Stimulated activated naive CD8-positive, alpha-beta T cell treated with anti-CD3 and anti-CD28 coated beads, Interleukin-15, Interleukin-2, amounts not matched to agents 100 U/mL and 50 U/mL, for 24 hours (primary cell): ENCODE measurements around the gene TMEM39B.
"Not testable (repeated sequence)": the region's sequence is repeated elsewhere in the genome, so short reads cannot be mapped to it uniquely, and the experiment has no call there.

Experiments
- ATAC-seq: fragments of 150-1000 bp; cut with Tn5 transposase; one replicate; pipeline ENCODE4 v1.10.0; 2021
- DNase-seq: peaks from one replicate; pipeline ENCODE4 v3.0.0; 2021

Gene TMEM39B

GRCh38 chr1:32112806-32113375 lies 40.2 kb downstream of the TMEM39B start:
- DNase-seq (no peak), ATAC-seq (peak; percentile 24)

GRCh38 chr1:32113436-32113835 lies 40.7 kb downstream of the TMEM39B start:
- not testable (repeated sequence) for DNase-seq, ATAC-seq

GRCh38 chr1:32114420-32114819 lies 41.7 kb downstream of the TMEM39B start:
- ATAC-seq: no peak

GRCh38 chr1:32115496-32115895 lies 42.8 kb downstream of the TMEM39B start:
- DNase-seq: no peak
- ATAC-seq: no peak

More at GRCh38 chr1:32114420-32114819, 41.7 kb downstream of the TMEM39B start:
- DNase-seq: no peak

- no peak for DNase-seq
- ATAC-seq: no peak
Measured at GRCh38 chr1:32116531-32116930, 43.8 kb downstream of the TMEM39B start.

GRCh38 chr1:32122151-32122550 lies 49.4 kb downstream of the TMEM39B start:
- DNase-seq (no peak), ATAC-seq (no peak)

- ATAC-seq, DNase-seq: not testable (repeated sequence)
Measured at GRCh38 chr1:32123361-32123760, 50.6 kb downstream of the TMEM39B start.

- DNase-seq (no peak), ATAC-seq (no peak)
Measured at GRCh38 chr1:32125313-32125712, 52.6 kb downstream of the TMEM39B start.

GRCh38 chr1:32126770-32127169 lies 54.0 kb downstream of the TMEM39B start:
- ATAC-seq (no peak), DNase-seq (no peak)

GRCh38 chr1:32127409-32128198 lies 54.9 kb downstream of the TMEM39B start:
- DNase-seq: no peak
- ATAC-seq: no peak

- ATAC-seq (no peak), DNase-seq (no peak)
Measured at GRCh38 chr1:32128479-32128878, 55.7 kb downstream of the TMEM39B start.

- no peak for ATAC-seq
- DNase-seq: no peak
Measured at GRCh38 chr1:32128964-32129363, 56.2 kb downstream of the TMEM39B start.

GRCh38 chr1:32133950-32134280 lies 61.2 kb downstream of the TMEM39B start:
- DNase-seq, ATAC-seq: not testable (repeated sequence)

GRCh38 chr1:32137111-32137510 lies 64.4 kb downstream of the TMEM39B start:
- ATAC-seq (no peak), DNase-seq (no peak)

GRCh38 chr1:32138965-32139364 lies 66.2 kb downstream of the TMEM39B start:
- no peak for DNase-seq

GRCh38 chr1:32142446-32143301 lies 69.9 kb downstream of the TMEM39B start:
- DNase-seq: no peak
- no peak for ATAC-seq

More at GRCh38 chr1:32138965-32139364, 66.2 kb downstream of the TMEM39B start:
- ATAC-seq: no peak

- DNase-seq, ATAC-seq: not testable (repeated sequence)
Measured at GRCh38 chr1:32143302-32143695, 70.6 kb downstream of the TMEM39B start.

GRCh38 chr1:32144033-32144432 lies 71.3 kb downstream of the TMEM39B start:
- DNase-seq: no peak

GRCh38 chr1:32147799-32148198 lies 75.1 kb downstream of the TMEM39B start:
- not testable (repeated sequence) for ATAC-seq, DNase-seq

More at GRCh38 chr1:32144033-32144432, 71.3 kb downstream of the TMEM39B start:
- no peak for ATAC-seq

- DNase-seq: no peak
Measured at GRCh38 chr1:32150847-32151246, 78.1 kb downstream of the TMEM39B start.

GRCh38 chr1:32151319-32151787 lies 78.6 kb downstream of the TMEM39B start:
- ATAC-seq: no peak
- no peak for DNase-seq

More at GRCh38 chr1:32150847-32151246, 78.1 kb downstream of the TMEM39B start:
- ATAC-seq: no peak
